ENCODE results near the gene RHOBTB3. TPM values are rescaled to one million over a fixed set of nuclear protein-coding genes. Genes with fewer than 3 reads are reported as not detected.
"Not testable (repeated sequence)": the region's sequence is repeated elsewhere in the genome, so short reads cannot be mapped to it uniquely, and the experiment has no call there.

RHOBTB3 gene
- total RNA-seq, 1 experiment from 2014 or later, result 286 TPM

GRCh38 chr5:95818181-95819147, 87.3 kb downstream of the RHOBTB3 start:
- no peak for DNase-seq (ENCODE audit: low read depth)

DNA sequence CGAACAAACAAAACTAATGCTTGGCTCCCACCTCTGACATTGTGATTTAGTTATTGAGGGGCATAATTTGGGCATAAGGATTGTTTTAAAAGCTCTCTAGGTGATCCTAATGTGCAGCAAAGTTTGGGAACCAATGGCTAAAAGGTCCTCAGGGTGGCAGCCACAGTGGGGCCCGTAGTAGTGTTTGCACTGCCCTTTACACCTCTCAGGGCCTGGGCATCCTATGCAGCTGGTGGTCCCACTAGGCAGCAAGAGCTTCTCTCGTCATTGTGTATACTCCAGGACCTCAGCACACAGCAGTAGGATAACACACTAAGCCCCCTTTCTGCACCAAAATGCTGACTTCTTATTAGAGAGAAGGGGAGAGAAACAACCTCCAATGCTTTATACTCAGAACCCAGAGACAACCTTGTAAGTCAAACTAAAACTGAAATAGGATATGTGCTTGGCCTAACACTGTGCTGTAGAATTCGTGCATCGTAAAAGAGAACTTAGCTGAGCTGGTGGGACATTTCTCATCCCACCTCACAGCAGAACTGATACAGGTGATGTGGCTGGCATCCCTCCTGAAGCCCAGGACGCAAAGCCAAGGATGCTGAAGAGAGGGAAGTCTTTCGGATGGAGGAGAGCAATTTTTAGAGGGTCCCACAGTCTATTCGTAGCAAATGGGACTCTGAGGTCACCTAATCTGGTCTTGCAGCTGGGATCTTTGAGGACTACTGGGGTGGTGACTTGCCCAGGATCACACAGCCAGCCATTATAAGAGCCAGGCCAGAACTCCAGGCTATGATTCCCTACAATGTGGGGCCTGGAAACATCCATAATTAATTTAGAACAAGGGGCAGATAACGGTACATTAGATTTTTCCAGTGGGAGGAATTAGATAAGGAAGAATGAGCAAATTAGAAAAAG, 90.2 kb downstream of the RHOBTB3 start:
- DNase-seq (ENCODE audit: low read depth), result no peak

DNA sequence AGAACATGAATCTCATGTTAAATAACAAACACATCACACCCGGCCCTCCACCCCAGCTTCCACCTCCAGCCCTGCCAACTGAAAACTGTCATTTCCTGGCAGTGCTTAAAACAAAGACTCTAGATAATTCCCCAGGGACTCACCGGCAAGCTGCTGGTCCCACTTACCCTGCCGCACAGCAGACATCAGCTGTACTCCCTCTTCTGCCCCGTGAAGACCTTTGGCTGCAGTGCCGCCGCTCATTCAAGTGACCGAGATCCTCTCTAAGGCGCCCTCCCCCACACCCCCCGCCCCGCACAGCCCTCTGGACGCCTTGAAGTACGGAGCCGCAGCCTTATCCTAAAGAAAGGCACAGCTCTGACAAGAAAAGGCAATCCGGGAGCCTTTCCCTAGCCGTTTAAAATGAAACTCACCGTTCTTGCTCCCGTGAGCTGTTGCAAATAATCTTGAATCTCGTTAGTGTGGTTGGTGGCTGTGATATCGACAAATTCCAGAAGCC, 91.0 kb downstream of the RHOBTB3 start:
- peak; percentile 62 for DNase-seq (ENCODE audit: low read depth)

DNA sequence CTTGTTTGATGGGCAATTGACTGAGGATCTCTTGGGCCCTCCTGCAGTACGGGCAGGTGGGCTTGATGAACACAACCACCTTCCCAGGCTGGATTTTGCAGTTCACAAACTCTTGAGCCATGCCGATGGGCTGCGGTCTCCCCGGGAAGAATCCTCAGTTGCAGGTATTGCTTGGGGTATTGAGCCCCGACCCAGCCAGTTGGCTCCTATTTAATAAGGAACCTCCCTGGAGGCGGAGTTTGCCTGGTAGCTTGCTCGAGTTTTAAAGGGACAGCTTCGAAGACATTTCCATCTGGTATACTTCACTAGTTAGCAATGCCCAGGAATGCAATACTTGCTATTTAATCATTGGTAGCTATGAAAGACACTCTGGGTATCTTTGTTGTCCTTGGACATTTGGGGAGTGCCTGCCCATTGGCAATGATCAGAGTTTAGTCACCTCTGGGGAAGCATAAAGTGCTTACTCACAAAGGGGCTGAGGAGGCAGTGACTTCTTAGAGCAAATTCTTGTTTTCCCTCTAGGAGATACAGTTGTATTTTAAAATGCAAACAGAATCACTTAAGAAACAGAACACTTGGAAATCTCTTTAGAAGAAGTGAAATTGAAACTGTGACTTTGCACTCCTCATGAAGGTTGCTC, 91.5 kb downstream of the RHOBTB3 start, which contains the start of gene GLRX:
Gene GLRX (minus strand): TSS at position 185 of the 640 bp plus-strand sequence. CDS start 64 bp downstream, at position 121.
- DNase-seq (ENCODE audit: low read depth), result peak; percentile 94

DNA sequence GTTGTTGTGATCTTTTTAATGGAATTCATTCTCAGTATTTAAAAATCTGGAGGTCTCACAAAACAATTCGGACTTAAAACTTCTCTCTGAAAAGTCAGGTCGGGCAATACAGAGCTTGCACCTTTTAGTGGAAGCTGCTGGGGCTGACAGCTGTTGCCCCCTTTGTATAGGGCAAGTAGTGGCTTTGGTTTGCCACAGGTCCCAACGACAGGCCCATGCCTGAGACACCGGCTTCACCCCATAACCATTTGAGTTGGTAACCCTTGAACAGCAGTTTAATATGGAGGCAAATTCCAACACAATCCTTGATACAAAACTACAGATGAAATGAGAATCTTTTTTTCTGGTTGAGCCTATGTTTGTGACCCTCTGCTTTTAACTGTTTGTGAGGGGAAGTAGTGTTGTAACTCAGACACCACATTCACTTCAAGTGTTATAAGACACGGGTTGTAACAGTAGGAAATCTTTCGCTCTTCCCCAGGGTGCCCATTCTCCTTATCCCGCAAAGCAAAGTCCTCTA, 92.1 kb downstream of the RHOBTB3 start:
- DNase-seq (ENCODE audit: low read depth), result no peak

DNA sequence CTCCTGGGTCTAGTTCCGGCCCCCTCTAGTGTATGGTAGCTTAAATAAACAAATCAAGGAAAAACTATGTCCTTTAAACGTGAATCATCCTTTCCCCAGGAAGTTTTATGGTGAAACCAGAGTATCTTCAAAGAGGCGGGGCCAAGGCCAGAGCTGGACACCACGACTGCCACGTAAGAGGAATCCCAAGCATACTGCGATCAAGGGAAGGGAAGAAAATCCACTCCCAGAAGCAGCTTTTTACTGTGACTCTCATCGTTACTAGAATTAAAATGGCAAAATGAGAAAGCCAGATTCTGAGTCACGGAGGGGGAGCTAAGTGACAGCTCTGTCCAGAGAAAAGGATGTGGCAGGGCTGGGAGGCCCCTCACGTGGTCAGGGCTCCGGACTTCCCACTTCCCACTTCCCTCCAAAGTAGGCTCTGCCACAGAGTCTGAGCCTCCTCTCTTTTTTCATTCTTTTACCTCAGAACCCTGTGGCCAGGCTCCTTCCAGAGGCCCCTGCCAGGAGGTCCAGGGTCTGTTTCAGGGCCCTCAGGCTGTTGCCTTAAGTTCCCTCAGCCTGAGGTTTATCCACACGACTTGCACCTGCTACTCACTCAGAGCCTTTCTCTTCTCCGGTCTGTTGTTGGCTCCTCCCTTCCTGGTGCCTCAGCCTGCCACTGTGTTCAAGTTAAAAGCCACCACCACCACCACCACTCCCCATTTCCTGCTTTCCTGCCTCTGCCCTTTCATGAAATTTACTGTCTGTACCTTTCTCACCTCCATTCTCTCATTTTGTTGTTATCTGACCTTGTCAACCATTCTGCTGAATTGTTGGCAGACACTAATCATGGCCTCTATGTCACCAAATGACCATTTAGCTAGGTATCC, 92.8 kb downstream of the RHOBTB3 start:
- DNase-seq (ENCODE audit: low read depth), result peak; percentile 97

GRCh38 chr5:95824747-95825146, 93.6 kb downstream of the RHOBTB3 start:
- no peak for DNase-seq (ENCODE audit: low read depth)

DNA sequence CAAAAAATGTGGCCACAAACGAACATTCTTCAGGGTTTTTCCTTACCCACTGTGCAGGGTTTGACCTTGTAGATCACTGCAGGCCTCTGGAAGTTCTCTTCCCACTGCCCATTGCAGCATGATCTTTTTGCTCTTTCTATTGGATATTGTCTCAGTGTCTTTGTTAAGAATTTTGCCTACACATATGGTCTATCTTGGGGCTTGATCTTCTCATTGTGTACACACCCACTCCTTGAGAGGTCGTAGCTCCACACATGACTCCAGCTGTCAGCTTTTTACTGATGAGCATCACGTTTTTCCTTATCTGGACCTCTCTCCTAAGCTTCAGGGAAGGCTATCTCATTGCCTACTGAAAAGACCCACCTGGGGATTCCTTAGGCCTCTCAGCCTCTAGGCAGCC, 94.4 kb downstream of the RHOBTB3 start:
- DNase-seq (ENCODE audit: low read depth), result no peak

DNA sequence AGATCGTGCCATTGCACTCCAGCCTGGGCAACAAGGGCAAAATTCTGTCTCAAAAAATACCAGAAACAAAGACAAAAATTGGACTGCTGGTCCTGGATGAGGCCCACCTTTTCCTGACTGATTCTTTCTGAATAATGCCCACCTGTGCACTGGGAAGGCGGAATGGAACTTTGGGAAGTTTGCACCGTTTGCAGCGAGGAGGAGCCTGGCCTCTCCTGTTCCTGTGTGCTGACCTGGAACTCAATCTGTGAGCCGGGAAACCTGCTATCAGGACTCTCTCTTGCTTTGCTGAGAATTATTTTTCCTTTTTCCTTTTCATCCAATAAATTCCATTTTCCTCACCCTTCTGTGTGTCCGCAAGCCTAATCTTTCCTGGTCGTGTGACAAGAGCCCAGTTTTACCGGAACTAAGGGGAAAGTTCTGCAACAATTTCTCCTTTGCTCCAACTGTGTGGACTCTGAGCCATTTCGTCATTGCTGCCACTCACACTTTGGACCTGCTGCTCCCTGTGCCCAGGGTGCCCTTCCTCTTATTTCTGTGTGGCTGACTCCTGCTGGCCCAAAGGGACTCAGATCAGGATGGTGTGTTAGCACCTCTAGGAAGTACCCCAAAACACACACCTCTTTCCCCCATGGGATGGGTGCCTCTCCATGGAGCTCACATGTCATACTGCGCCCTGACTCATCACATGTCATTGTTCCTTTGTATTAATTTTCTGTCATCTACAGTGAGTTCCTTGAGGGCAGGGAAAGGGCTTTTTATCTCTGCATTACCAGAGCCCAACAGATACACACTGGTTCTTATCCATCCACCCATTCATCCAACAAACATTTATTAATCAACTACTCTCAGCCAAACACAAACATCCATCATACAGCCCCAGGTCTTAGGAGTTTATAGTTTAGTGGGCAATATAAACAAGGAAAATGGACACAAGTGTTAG, 96.1 kb downstream of the RHOBTB3 start:
- no peak for DNase-seq (ENCODE audit: low read depth)

- no peak for DNase-seq (ENCODE audit: low read depth)
These were observed 96.7 kb downstream of the RHOBTB3 start for GRCh38 chr5:95827892-95828246.

DNA sequence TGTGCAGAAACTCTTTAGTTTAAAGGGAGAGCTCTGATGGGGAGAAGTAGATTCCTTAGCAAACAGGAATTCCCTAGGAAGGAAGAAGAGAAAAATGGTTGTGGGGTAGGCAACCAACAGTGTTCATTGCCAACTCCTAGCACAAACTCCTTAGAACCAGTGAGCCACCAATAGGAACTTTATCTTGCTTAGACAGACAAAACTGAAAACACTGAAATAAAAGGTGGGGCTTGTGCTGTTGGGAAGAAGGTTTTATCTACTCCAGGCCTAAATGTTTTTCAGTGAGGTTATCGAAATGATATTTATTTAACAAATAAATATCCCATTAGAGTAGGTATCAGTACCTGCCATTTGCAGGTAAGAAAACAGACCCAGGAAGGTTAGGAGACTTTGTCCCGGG, 99.1 kb downstream of the RHOBTB3 start:
- DNase-seq (ENCODE audit: low read depth), result no peak

DNA sequence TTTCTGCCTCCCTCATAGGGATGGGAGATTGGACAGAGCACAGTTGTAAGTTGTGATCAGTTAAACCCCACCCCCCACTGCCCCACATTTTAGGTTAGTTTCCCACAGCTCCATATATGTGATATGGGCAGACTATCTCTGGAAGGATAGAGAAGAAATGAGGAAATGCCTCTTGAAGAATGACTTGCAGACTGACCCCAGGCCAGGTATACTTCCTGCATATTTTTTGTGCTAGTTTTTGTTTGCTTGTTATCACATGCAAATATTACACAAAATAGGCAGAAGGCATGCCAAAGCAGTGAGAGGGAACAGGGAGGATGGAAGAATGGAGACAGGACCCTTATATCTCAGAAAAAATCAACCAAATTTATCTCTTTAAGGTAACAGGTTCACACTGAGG, 101.5 kb downstream of the RHOBTB3 start:
- DNase-seq (ENCODE audit: low read depth), result no peak

DNA sequence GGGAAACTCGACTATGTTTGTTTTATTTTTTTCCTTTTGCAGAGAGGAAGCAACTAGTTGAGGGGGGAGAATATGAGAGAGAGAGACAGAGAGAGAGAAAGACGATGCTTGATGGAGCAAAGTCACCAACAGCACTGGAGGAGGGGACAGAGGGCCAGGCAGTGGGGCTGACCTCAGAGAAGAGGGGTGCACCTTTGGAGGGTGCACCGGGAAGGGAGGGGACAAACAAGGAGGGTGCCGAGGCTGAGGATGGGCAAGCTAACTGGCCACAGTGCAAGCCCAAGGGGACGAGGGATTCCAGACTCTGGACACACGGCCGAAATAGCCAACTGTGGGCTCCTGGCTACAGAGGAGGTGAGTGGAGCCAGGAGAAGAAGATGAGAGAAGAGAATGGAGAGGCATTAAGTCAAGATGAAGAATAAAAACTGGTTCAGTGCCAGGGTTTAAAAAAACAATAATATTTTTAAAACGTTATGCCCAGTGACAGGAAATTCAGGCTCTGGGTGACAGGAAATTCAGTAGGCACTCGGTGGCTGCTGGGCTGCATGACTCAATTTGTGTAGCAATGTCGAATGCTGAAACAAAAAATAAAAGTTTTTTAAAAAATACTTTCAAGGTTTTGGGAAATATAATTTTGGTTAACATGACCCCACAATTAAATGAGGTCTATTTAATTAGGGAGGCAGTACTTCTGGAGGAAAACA, 104.7 kb downstream of the RHOBTB3 start:
- DNase-seq (ENCODE audit: low read depth), result no peak

- no peak for DNase-seq (ENCODE audit: low read depth)
These were observed 105.4 kb downstream of the RHOBTB3 start for GRCh38 chr5:95836544-95836943.

- not testable (repeated sequence) for DNase-seq (ENCODE audit: low read depth)
These were observed 105.8 kb downstream of the RHOBTB3 start for GRCh38 chr5:95836971-95837370.

DNA sequence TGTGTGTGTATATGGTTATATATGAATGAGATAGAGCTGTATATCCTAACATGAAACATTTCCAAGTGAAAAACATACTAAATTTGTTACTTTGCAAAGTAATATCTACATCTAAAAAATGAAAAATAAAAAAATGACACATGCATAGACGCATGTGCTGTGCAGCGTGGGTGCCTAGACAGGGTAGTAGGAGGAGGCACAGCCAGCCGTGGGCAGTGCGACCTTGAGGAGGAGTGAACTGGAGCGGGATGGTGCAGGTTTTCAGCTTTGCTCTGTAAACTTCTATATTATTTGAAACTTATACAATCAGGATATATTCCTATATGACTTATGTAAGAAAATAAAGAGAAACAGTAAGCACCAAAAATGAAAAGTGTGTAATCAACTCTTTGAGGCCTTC, 106.4 kb downstream of the RHOBTB3 start:
- no peak for DNase-seq (ENCODE audit: low read depth)

DNA sequence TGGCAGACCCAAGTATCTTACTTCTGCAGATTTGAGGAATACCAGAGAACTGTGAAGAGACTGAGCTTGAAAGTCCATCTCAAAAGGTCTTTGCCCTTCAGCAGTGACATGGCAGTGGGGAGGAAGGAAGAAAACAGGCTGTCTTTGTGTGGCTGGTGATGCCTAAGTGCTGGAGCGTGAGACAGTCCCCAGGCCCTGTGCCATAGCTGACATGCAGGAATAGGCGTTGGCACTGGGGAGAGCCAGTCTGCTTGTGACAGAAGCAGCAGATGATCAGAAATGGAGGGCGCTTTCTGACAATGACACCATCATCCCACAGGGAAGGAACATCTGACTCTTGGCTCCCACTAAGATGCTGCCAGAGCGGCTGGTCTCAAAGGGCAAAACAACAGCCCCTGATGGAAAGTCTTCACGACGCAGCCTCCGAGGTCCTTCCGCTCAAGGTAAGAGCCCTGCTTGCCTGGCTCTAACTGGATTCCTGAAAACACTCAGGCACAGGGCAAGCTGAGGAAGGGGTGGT, 106.9 kb downstream of the RHOBTB3 start:
- DNase-seq (ENCODE audit: low read depth), result no peak

DNA sequence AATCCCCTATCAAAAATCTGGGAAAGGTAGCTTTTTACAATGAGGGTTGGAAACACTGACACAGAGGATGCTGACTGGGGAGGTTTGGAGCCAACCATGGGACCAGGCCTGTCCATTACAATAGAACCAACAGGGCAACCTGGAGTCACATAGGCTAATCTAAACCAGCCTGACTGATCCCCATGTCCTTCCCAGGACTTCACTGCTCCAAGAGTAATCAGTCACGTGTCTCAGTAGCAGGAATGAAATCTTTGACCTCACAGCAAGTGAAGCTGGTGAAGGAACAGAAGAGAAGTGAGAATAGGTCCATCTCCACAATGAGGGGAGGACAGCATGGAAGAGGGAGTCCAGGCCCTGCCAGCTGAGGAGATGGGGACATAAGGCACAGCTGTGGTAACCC, 107.4 kb downstream of the RHOBTB3 start:
- DNase-seq (ENCODE audit: low read depth), result no peak

Measured in M059J (cell line).